BJ (cell line): ENCODE data around the gene CBFA2T2. TPM values are rescaled to one million over a fixed set of nuclear protein-coding genes. Genes with fewer than 3 reads are reported as not detected.

Source experiments
- CTCF ChIA-PET: fragments of 350-600 bp; formaldehyde crosslinking; extraction: SDS; loops from one replicate; lab custom pipeline; 2021; ENCODE audit warnings: antibody characterized with exemption, inconsistent platforms; lab: Yijun Ruan, JAX
- POLR2A ChIA-PET: fragments of 300-600 bp; sonication (Branson Sonifier 250); formaldehyde crosslinking; extraction: SDS; loops from one replicate; lab custom pipeline; 2021; ENCODE audit warnings: antibody characterized with exemption; lab: Charles Lee
- DNase-seq: peaks from one replicate; pipeline ENCODE4 v3.0.0-alpha.2; 2011; ENCODE audit warnings: low read depth
- H3K27me3 ChIP-seq: 2 replicates; pipeline ENCODE4 v1.6.0; 2011; ENCODE audit warnings: low read length; ENCODE audit not compliant: control insufficient read depth, insufficient read depth
- H3K36me3 ChIP-seq: 2 replicates; pipeline ENCODE4 v1.5.1; 2011; ENCODE audit warnings: low read length; ENCODE audit not compliant: control insufficient read depth, insufficient read depth
- H3K4me3 ChIP-seq: 2 replicates; pipeline ENCODE4 v1.5.1; 2011; ENCODE audit warnings: low read depth, mild to moderate bottlenecking, control low read depth, low read length
- polyA plus RNA-seq: library from polyadenylated mRNA; depleted of rRNA; stranded (reverse); fragments of >200 nt; gene quantifications from 2 replicates; pipeline ENCODE4 v1.2.3, GENCODE V29; 2011
- TF ChIP-seq, protein P1 (sequence below): IDR thresholded peaks from 2 replicates; pipeline ENCODE4 v1.5.1; 2011; ENCODE audit warnings: low read depth, mild to moderate bottlenecking, control low read depth, inconsistent platforms, low read length, moderate library complexity; ENCODE audit not compliant: insufficient read depth

CBFA2T2 gene
- polyA plus RNA-seq, 1 experiment, result 7.6 TPM

DNA sequence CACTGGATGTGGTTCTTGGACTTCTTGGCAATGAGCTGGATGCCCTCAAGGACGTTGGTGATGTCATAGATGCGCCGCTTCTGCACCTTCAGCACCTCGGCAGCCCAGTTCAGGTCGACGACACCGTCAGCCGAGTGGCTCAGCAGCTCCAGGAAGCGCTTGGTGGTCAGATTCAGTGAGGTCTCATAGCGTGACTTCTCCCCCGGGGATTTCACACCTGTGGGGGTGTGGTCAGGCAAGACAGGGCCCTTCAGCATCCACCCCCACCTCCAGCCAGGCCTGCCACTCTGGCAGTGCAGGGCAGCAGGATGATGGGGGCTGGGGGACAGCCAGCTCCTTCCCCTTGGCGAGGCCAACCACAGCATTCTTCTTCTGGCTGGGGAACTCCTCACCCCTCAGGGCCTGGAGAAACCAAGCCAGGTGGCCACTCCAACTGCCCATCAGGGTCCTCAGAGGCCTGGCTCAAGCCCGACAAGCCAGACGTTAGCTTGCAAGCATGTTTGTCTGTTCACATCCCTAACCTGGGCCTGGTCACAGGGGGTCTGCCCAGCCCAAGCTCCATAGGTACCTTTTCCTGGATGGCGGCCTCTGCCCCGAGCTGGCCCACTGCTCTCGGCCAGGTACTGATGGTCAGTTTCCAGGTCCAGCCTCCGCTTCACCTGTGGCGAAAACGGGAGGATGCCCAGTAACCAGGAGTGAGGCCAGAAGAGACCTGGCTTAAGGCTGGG, 190.0 kb downstream of the CBFA2T2 start:
- CTCF ChIA-PET, result interaction anchor here (3.3 kb wide), 1 partner anchor 12 kb away, joined by 16 read pairs; the partner anchor contains the start of gene ACTL10
- Histone ChIP-seq H3K36me3 (no peaks in the 10 kb centered on the region), H3K4me3 (no peak overlapping the region), H3K27me3 (no peaks in the 10 kb centered on the region)
- POLR2A ChIA-PET, result no interaction called here
- no peak for DNase-seq
- TF ChIP-seq, protein P1, sequence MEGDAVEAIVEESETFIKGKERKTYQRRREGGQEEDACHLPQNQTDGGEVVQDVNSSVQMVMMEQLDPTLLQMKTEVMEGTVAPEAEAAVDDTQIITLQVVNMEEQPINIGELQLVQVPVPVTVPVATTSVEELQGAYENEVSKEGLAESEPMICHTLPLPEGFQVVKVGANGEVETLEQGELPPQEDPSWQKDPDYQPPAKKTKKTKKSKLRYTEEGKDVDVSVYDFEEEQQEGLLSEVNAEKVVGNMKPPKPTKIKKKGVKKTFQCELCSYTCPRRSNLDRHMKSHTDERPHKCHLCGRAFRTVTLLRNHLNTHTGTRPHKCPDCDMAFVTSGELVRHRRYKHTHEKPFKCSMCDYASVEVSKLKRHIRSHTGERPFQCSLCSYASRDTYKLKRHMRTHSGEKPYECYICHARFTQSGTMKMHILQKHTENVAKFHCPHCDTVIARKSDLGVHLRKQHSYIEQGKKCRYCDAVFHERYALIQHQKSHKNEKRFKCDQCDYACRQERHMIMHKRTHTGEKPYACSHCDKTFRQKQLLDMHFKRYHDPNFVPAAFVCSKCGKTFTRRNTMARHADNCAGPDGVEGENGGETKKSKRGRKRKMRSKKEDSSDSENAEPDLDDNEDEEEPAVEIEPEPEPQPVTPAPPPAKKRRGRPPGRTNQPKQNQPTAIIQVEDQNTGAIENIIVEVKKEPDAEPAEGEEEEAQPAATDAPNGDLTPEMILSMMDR, result no peak

DNA sequence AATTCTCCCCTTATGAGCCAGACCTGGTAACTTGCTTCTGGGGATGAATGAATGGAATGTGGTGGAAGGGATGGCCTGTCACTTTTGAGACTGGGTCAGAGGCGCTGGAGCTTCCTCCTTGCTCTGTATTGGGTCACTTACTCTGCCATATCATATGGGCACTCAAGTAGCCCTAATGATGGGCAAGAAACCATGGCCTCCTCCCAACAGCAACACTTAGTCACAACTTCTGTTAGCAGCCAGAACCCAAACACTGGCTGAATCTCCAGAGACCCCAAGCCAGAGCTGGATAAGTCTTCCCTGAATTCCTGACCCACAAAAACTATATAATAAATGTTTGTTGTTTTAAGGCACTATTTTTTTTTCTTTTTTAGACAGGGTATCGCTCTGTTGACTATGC, 190.8 kb downstream of the CBFA2T2 start:
- Histone ChIP-seq H3K27me3 (no peaks in the 10 kb centered on the region), H3K4me3 (no peak overlapping the region), H3K36me3 (no peaks in the 10 kb centered on the region)
- ChIA-PET CTCF (interaction anchor here (3.3 kb wide), 1 partner anchor 13 kb away, joined by 16 read pairs; the partner anchor contains the start of gene ACTL10), POLR2A (no interaction called here)
- TF ChIP-seq, protein P1, result no peak
- no peak for DNase-seq

DNA sequence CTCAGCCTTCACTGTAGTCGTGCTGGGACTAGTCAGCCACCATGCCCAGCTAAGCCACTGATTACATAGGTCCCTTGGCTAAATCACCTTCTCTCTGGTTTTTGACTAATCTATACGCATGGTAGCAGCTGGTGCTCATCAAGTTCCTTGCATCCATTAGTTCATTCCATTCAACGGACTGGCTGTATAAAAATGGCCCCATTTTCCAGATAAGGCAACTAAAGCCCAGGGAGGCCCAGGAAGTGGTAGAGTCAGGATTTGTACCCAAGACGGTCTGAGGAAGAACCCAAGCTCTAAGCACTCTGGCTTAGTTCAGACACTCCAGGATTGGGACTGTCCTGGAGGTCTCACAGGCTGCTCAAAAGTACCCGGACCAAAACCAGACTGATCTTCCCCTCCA, 191.4 kb downstream of the CBFA2T2 start:
- H3K36me3 ChIP-seq, result no peaks in the 10 kb centered on the region
- no peak overlapping the region for H3K4me3 ChIP-seq
- no peak for DNase-seq
- TF ChIP-seq, protein P1, result no peak
- ChIA-PET POLR2A (no interaction called here), CTCF (interaction anchor here (3.3 kb wide), 1 partner anchor 13 kb away, joined by 16 read pairs; the partner anchor contains the start of gene ACTL10)
- H3K27me3 ChIP-seq, result no peaks in the 10 kb centered on the region

DNA sequence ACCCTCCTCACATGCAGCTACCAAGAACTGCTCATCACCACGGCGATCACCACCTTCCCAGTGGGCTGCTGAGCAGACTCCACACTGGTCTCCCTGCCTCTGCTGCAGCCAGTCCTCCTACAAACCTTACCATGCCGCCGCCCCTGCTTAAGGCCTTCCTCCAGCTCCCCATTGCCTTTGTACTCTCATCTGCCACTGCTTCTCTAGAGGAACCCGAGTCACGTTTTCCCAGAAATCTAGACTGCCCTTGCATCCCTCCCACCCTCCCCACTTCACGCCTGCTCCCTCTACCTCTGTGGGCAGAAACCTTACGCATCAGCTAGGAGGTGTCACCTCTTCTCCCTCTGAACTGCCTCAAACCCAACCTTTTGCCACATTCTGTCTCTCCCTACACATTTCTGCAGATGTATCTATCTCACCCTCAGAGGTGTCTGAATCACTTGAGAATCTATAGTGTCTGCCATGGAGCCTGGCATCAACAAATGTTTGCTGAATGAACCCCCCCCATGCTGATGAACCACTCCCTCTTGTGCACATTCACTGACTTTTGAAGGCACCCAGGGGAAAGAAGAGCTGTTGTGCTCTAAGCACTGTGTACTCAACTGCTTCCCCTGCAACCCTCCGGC, 191.9 kb downstream of the CBFA2T2 start:
- ChIA-PET CTCF (interaction anchor here (3.3 kb wide), 1 partner anchor 14 kb away, joined by 16 read pairs; the partner anchor contains the start of gene ACTL10), POLR2A (no interaction called here)
- no peaks in the 10 kb centered on the region for H3K27me3 ChIP-seq
- TF ChIP-seq, protein P1, result no peak
- no peak overlapping the region for H3K4me3 ChIP-seq
- DNase-seq, result no peak
- no peaks in the 10 kb centered on the region for H3K36me3 ChIP-seq
